GM23338 (cell line): ENCODE results near the gene CBFA2T3. TPM values are rescaled to one million over a fixed set of nuclear protein-coding genes. Genes with fewer than 3 reads are reported as not detected.

Experiments used
- ATAC-seq: fragments of 200-7000 bp; cut with Tn5 transposase; 3 replicates; pipeline ENCODE4 v1.9.1; 2020
- DNase-seq: peaks from one replicate; pipeline ENCODE4 v3.0.0-alpha.2; 2015; ENCODE audit warnings: low spot score
- H2AFZ ChIP-seq: fragments of 200-600 bp; sonication (generic); 2 replicates; pipeline ENCODE4 v1.8.0; 2016; ENCODE audit warnings: antibody characterized with exemption, mild to moderate bottlenecking, moderate library complexity
- H3F3A ChIP-seq: fragments of 200-600 bp; sonication (generic); replicated peaks from 2 replicates; pipeline ENCODE4 v1.8.0; 2017; ENCODE audit warnings: antibody characterized with exemption, mixed run types, low read depth
- H3K27ac ChIP-seq: fragments of 200-600 bp; sonication (generic); 2 replicates; pipeline ENCODE4 v1.6.1; 2016; ENCODE audit warnings: low read depth
- H3K27me3 ChIP-seq: fragments of 200-600 bp; sonication (generic); 2 replicates; pipeline ENCODE4 v1.8.0; 2016; ENCODE audit warnings: mild to moderate bottlenecking, mixed run types, moderate library complexity; ENCODE audit not compliant: insufficient read depth
- H3K36me3 ChIP-seq: fragments of 200-600 bp; sonication (generic); 2 replicates; pipeline ENCODE4 v1.8.0; 2016; ENCODE audit warnings: mild to moderate bottlenecking; ENCODE audit not compliant: insufficient read depth
- H3K4me1 ChIP-seq: fragments of 200-600 bp; sonication (generic); 2 replicates; pipeline ENCODE4 v1.8.0; 2016; ENCODE audit warnings: mild to moderate bottlenecking, moderate library complexity; ENCODE audit not compliant: insufficient read depth
- H3K4me2 ChIP-seq: fragments of 200-600 bp; sonication (generic); 2 replicates; pipeline ENCODE4 v1.7.1; 2017; ENCODE audit warnings: mixed run types
- H3K4me3 ChIP-seq: fragments of 200-600 bp; sonication (generic); 2 replicates; pipeline ENCODE4 v1.6.1; 2016; ENCODE audit warnings: mixed run types
- H3K79me2 ChIP-seq: fragments of 200-600 bp; sonication (generic); replicated peaks from 2 replicates; pipeline ENCODE4 v1.8.0; 2017; ENCODE audit warnings: mild to moderate bottlenecking; ENCODE audit not compliant: insufficient read depth
- H3K9me2 ChIP-seq: fragments of 200-600 bp; sonication (generic); 2 replicates; pipeline ENCODE4 v1.8.0; 2017; ENCODE audit not compliant: insufficient read depth
- H4K20me1 ChIP-seq: fragments of 200-600 bp; sonication (generic); replicated peaks from 2 replicates; pipeline ENCODE4 v1.8.0; 2017; ENCODE audit warnings: mild to moderate bottlenecking; ENCODE audit not compliant: insufficient read depth
- H3K27ac Mint-ChIP-seq: 2 replicates; pipeline ENCODE4 v1.8.0; 2020; ENCODE audit warnings: inconsistent platforms, mild to moderate bottlenecking, moderate library complexity, mixed read lengths
- H3K27me3 Mint-ChIP-seq: 3 replicates; pipeline ENCODE4 v1.8.0; 2022; ENCODE audit warnings: low read depth, mild to moderate bottlenecking, moderate library complexity, mixed read lengths, inconsistent platforms; ENCODE audit not compliant: insufficient read depth, poor library complexity
- H3K36me3 Mint-ChIP-seq: 3 replicates; pipeline ENCODE4 v1.8.0; 2021; ENCODE audit warnings: low read depth, mild to moderate bottlenecking, inconsistent platforms, moderate library complexity, mixed read lengths
- H3K4me1 Mint-ChIP-seq: 3 replicates; pipeline ENCODE4 v1.8.0; 2020; ENCODE audit warnings: mild to moderate bottlenecking, inconsistent platforms, mixed read lengths
- H3K4me3 Mint-ChIP-seq: 3 replicates; pipeline ENCODE4 v1.8.0; 2021; ENCODE audit warnings: moderate library complexity, mild to moderate bottlenecking, inconsistent platforms, mixed read lengths
- H3K9me3 Mint-ChIP-seq: 3 replicates; pipeline ENCODE4 v1.8.0; 2020; ENCODE audit warnings: moderate library complexity, mild to moderate bottlenecking, inconsistent platforms, mixed read lengths
- CREB1 ChIP-seq: fragments of 250-450 bp; sonication (Bioruptor Pico); IDR thresholded peaks from 2 replicates; pipeline ENCODE4 v1.5.0; 2020; ENCODE audit warnings: low read depth, mild to moderate bottlenecking, moderate library complexity
- ETS1 ChIP-seq: IDR thresholded peaks from 2 replicates; pipeline ENCODE4 v1.6.1; 2016; ENCODE audit warnings: antibody characterized with exemption
- EZH2 ChIP-seq: fragments of 200-600 bp; sonication (generic); IDR thresholded peaks from one replicate; pipeline ENCODE4 v1.8.0; 2017; ENCODE audit warnings: antibody characterized with exemption, mild to moderate bottlenecking, low read depth; ENCODE audit not compliant: unreplicated experiment
- EZH2phosphoT487 ChIP-seq: fragments of 200-600 bp; sonication (generic); IDR thresholded peaks from one replicate; pipeline ENCODE4 v1.8.1; 2018; ENCODE audit warnings: antibody characterized with exemption; ENCODE audit not compliant: unreplicated experiment
- NANOG ChIP-seq: IDR thresholded peaks from 2 replicates; pipeline ENCODE4 v1.6.1; 2016; ENCODE audit warnings: antibody characterized with exemption, borderline replicate concordance
- polyA plus RNA-seq: library from polyadenylated mRNA; unstranded; fragments of >200 nt; fragmentation: Nextera tagmentation; extraction: Ambion mirVana; gene quantifications from 2 replicates; pipeline ENCODE4 v1.2.1, GENCODE V29; 2016
- total RNA-seq: library from RNA; depleted of rRNA; stranded (reverse); fragments of >200 nt; shearing (Covaris generic); gene quantifications from 2 replicates; pipeline ENCODE4 v1.2.3, GENCODE V29; 2014
- TF ChIP-seq, protein P1 (sequence below), 2 experiments: fragments of 200-600 bp in 1 of 2; sonication (generic) in 1 of 2; conservative IDR thresholded peaks; 2 replicates each; pipeline versions ENCODE4 v1.5.1 to v1.6.1; 2016 to 2017; ENCODE audit warnings: antibody characterized with exemption in 2 of 2, low read depth in 2 of 2, mild to moderate bottlenecking in 2 of 2, moderate library complexity in 1 of 2

The CBFA2T3 gene
- total and polyA plus RNA-seq, 2 experiments from 2014 or later: 0.87 to 1.5 TPM

GRCh38 chr16:88939972-88940861, 36.8 kb downstream of the CBFA2T3 start:
- no peaks in the 10 kb centered on the region for H3K36me3 ChIP-seq
- H3K4me1 Mint-ChIP-seq: no peaks in the 10 kb centered on the region; the same call in 2 of the 3 replicates
- no peak overlapping the region for H3K27ac ChIP-seq
- no peaks in the 10 kb centered on the region for H3K79me2 ChIP-seq
- no peaks in the 10 kb centered on the region for H3F3A ChIP-seq
- peaks cover 27% of the 10 kb centered on the region for H3K27me3 ChIP-seq
- peak overlapping the region; percentile 76 for H2AFZ ChIP-seq
- DNase-seq: peak; percentile 61
- no peaks in the 10 kb centered on the region for H3K9me3 Mint-ChIP-seq
- no peaks in the 10 kb centered on the region; the same call in 1 of the 2 replicates for H3K4me1 ChIP-seq
- H3K9me2 ChIP-seq: no peaks in the 10 kb centered on the region
- peak; percentile 65 for ATAC-seq
- H3K27ac Mint-ChIP-seq: no peak overlapping the region
- no peaks in the 10 kb centered on the region for H4K20me1 ChIP-seq
- peak overlapping the region; percentile 78 for H3K4me2 ChIP-seq
- H3K4me3 ChIP-seq: peak overlapping the region; percentile 58
- H3K4me3 Mint-ChIP-seq: peak overlapping the region; percentile 54; the same call in 2 of the 3 replicates
- peaks cover 21% of the 10 kb centered on the region for H3K27me3 Mint-ChIP-seq
- no peaks in the 10 kb centered on the region for H3K36me3 Mint-ChIP-seq
- TF ChIP-seq, protein P1, sequence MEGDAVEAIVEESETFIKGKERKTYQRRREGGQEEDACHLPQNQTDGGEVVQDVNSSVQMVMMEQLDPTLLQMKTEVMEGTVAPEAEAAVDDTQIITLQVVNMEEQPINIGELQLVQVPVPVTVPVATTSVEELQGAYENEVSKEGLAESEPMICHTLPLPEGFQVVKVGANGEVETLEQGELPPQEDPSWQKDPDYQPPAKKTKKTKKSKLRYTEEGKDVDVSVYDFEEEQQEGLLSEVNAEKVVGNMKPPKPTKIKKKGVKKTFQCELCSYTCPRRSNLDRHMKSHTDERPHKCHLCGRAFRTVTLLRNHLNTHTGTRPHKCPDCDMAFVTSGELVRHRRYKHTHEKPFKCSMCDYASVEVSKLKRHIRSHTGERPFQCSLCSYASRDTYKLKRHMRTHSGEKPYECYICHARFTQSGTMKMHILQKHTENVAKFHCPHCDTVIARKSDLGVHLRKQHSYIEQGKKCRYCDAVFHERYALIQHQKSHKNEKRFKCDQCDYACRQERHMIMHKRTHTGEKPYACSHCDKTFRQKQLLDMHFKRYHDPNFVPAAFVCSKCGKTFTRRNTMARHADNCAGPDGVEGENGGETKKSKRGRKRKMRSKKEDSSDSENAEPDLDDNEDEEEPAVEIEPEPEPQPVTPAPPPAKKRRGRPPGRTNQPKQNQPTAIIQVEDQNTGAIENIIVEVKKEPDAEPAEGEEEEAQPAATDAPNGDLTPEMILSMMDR (conservative IDR thresholded peaks at IDR 0.05; ENCODE audit: low read depth in 2 of 2): no peak
- TF ChIP-seq EZH2 (no peak), CREB1 (no peak), ETS1 (no peak)

DNA sequence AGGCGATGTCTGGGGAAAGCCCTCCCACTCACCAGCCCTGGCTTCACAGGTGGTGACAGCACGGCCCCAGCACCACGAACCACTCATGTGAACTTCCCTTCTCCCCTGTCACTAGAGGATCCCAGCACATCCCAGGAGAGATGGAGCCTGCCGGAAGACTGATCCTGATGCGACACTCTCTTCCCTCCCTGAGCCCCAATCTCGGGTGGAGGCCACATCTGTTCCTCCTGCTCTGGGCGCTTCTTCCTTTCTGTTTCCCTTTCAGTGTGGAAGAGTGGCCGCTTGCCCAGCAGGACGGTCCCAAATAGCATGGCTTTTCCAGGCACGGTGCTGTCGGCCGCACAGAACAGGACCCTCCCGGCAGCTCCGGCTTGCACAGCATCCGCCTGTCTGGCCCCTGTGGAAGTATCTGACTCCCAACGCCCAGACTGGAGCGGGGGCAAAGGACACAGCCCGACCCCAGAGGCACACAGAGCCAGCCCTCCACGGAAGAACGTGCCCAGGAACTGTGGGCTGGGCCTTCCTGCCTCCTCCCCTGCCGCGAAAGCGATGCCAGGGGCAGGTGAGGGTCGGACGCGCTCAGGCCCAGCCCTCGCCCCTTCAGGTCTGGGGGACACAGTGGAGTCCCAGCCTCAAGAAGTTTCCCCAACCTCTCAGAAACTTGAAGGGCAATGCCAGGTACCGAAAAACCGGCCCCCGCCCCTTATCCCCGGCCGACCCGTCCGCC, 37.6 kb downstream of the CBFA2T3 start:
- Mint-ChIP-seq H3K9me3 (no peaks in the 10 kb centered on the region), H3K4me1 (no peaks in the 10 kb centered on the region; the same call in 2 of the 3 replicates), H3K27ac (no peak overlapping the region), H3K36me3 (no peaks in the 10 kb centered on the region), H3K27me3 (peaks cover 23% of the 10 kb centered on the region), H3K4me3 (no peak overlapping the region)
- Histone ChIP-seq H3K79me2 (no peaks in the 10 kb centered on the region), H3K27me3 (peaks cover 27% of the 10 kb centered on the region), H3K27ac (no peak overlapping the region), H4K20me1 (no peaks in the 10 kb centered on the region), H3K4me1 (no peaks in the 10 kb centered on the region; the same call in 1 of the 2 replicates), H3K4me3 (peak overlapping the region; percentile 58; the same call in 1 of the 2 replicates), H3K4me2 (no peak overlapping the region), H3F3A (no peaks in the 10 kb centered on the region), H3K9me2 (no peaks in the 10 kb centered on the region), H2AFZ (peak overlapping the region; percentile 76; the same call in 1 of the 2 replicates), H3K36me3 (no peaks in the 10 kb centered on the region)
- TF ChIP-seq EZH2phosphoT487 (no peak), NANOG (no peak), CREB1 (no peak)
- TF ChIP-seq, protein P1 (conservative IDR thresholded peaks at IDR 0.05; ENCODE audit: low read depth in 2 of 2): no peak
- ATAC-seq (no peak), DNase-seq (no peak)
